ENCODE measurements around the gene NTRK3. TPM values are rescaled to one million over a fixed set of nuclear protein-coding genes. Genes with fewer than 3 reads are reported as not detected.

Gene NTRK3
- total and polyA plus RNA-seq, 4 experiments from 2014 or later: 0.67 TPM; not detected in 3

DNA sequence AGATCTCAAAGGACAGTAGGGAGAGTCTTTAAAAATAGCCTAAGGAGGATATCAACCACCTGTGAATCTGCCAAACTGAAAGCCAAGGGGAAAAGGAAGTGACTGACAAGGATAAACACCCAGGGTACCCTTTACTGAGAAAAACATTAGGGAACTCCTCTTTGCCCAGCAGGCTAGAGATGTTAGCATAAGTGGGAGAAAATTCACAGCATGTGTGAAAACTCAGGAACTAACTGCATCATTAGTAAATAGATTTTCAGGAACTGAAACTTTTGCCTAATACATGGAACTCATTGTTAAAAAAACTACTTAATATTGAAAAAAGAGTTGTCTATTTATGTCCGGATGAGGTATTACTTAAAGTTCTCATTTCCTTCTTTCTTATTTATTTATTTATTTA is 375.5 kb downstream of the NTRK3 start:
- H3K36me3 Mint-ChIP-seq: no peaks in the 10 kb centered on the region
- no peak overlapping the region for H3K27ac Mint-ChIP-seq
- Histone ChIP-seq H3K9me3 (ENCODE audit: control insufficient read depth in 1 of 2, low read length in 2 of 2) (no peaks in the 10 kb centered on the region), H3K27ac (ENCODE audit: low read depth, low read length) (no peak overlapping the region), H3K4me1 (ENCODE audit: insufficient read depth, low read length) (no peaks in the 10 kb centered on the region), H3K4me3 (ENCODE audit: low read length in 2 of 2) (no peak overlapping the region), H3K36me3 (ENCODE audit: insufficient read depth, low read length) (no peaks in the 10 kb centered on the region), H3K27me3 (ENCODE audit: insufficient read depth, low read length) (no peaks in the 10 kb centered on the region)
- H3K9me3 Mint-ChIP-seq: peaks cover 0 to 3% (median 0%) of the 10 kb centered on the region in 8 donors
- no peak for DNase-seq
- peaks cover 2 to 6% of the 10 kb centered on the region in 2 donors for H3K27me3 Mint-ChIP-seq
- no peak overlapping the region for H3K4me3 Mint-ChIP-seq
- intact Hi-C loops (cut with micrococcal nuclease): no loop called here
- ChIA-PET POLR2A (ENCODE audit: partially characterized antibody) (no interaction called here), CTCF (ENCODE audit: partially characterized antibody) (no interaction called here)
- H3K4me1 Mint-ChIP-seq: no peaks in the 10 kb centered on the region

DNA sequence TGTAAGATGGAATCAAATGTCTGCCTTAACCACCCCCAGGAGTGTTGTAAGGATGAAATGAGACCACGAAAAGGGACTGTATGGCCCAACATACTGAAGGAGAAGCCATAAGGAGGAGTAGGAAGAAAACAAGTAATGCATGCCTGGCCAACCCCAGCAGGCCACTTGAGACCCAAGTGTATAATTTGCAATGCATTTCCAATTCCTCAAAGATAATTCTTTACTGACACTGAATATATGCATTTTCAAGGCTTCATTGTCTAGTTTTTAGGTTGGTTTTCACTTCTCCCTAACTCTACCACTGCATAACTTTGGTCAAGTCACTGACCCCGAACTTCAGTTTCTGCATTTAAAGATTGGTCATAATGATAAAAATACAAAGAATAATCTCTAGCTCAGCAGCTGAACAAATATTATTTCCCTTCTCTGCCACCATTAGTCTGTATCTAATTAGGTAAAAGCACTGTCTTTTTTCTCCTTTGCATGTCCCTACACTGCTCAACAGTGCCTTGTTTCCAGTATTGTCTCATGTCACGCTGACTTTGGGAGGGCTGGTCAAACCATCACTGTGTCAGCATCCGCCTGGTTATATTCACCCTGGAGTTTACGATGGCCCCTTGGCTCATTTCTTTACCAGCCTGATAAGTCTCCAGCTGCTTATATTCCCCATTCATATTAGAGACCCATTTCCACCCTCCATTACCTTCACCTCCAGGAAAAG is 378.6 kb downstream of the NTRK3 start:
- Mint-ChIP-seq H3K27me3 (peaks cover 0 to 6% of the 10 kb centered on the region in 2 donors), H3K4me3 (no peak overlapping the region), H3K4me1 (no peaks in the 10 kb centered on the region), H3K36me3 (no peaks in the 10 kb centered on the region), H3K27ac (no peak overlapping the region), H3K9me3 (peaks cover 0 to 3% (median 0%) of the 10 kb centered on the region in 8 donors)
- no peaks in the 10 kb centered on the region for H3K36me3 ChIP-seq (ENCODE audit: insufficient read depth, low read length)
- H3K4me1 ChIP-seq (ENCODE audit: insufficient read depth, low read length): no peaks in the 10 kb centered on the region
- CTCF ChIA-PET (ENCODE audit: partially characterized antibody): no interaction called here
- POLR2A ChIA-PET (ENCODE audit: partially characterized antibody): no interaction called here
- no peak overlapping the region for H3K27ac ChIP-seq (ENCODE audit: low read depth, low read length)
- no peak for DNase-seq
- H3K4me3 ChIP-seq (ENCODE audit: low read length in 2 of 2): no peak overlapping the region
- intact Hi-C loops (cut with micrococcal nuclease): no loop called here
- H3K27me3 ChIP-seq (ENCODE audit: insufficient read depth, low read length): no peaks in the 10 kb centered on the region
- H3K9me3 ChIP-seq (ENCODE audit: control insufficient read depth in 1 of 2, low read length in 2 of 2): no peaks in the 10 kb centered on the region

DNA sequence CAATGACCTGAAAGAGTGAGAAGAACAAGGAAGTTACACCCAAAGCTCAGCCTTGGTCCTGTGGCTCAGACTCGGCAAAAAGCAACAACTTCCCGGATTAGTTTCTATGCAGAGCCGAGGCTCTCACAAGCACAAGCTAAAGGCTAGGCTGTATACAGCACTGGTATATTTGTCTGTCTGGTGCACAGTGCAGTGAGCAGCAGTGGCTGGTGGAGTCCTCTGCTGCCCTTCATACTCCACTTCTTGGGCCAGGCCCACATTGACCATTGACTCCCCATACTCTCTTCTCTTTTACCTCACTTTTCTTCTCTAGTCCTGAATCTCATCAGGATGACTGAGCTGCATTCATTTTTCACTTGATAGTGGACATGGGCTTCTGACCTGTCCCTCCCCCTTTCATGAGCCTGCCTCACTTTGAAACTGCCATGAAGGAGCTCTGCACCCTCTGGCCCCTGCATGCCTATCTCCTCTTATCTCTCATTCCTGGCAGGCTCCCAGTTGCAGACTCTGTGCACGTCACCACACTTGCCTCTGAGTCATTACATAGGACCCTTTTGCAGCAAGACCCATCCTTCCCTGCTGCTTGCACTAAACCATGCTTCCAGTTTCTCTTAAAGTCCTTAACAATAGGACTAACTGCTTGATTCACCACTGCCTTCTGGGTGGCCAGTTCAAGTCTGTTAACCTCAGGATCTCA is 379.3 kb downstream of the NTRK3 start:
- no peaks in the 10 kb centered on the region for H3K9me3 ChIP-seq (ENCODE audit: control insufficient read depth in 1 of 2, low read length in 2 of 2)
- no peaks in the 10 kb centered on the region for H3K36me3 Mint-ChIP-seq
- peaks cover 0 to 3% (median 0%) of the 10 kb centered on the region in 8 donors for H3K9me3 Mint-ChIP-seq
- no peak overlapping the region for H3K4me3 Mint-ChIP-seq
- H3K27me3 Mint-ChIP-seq: peaks cover 0 to 6% of the 10 kb centered on the region in 2 donors
- H3K4me3 ChIP-seq (ENCODE audit: low read length in 2 of 2): no peak overlapping the region
- H3K4me1 ChIP-seq (ENCODE audit: insufficient read depth, low read length): no peaks in the 10 kb centered on the region
- DNase-seq: no peak
- ChIA-PET POLR2A (ENCODE audit: partially characterized antibody) (no interaction called here), CTCF (ENCODE audit: partially characterized antibody) (no interaction called here)
- no peaks in the 10 kb centered on the region for H3K4me1 Mint-ChIP-seq
- intact Hi-C loops (cut with micrococcal nuclease): no loop called here
- no peaks in the 10 kb centered on the region for H3K27me3 ChIP-seq (ENCODE audit: insufficient read depth, low read length)
- no peaks in the 10 kb centered on the region for H3K36me3 ChIP-seq (ENCODE audit: insufficient read depth, low read length)
- no peak overlapping the region for H3K27ac ChIP-seq (ENCODE audit: low read depth, low read length)
- H3K27ac Mint-ChIP-seq: peak overlapping the region in 1 of 7 donors; percentile 1

DNA sequence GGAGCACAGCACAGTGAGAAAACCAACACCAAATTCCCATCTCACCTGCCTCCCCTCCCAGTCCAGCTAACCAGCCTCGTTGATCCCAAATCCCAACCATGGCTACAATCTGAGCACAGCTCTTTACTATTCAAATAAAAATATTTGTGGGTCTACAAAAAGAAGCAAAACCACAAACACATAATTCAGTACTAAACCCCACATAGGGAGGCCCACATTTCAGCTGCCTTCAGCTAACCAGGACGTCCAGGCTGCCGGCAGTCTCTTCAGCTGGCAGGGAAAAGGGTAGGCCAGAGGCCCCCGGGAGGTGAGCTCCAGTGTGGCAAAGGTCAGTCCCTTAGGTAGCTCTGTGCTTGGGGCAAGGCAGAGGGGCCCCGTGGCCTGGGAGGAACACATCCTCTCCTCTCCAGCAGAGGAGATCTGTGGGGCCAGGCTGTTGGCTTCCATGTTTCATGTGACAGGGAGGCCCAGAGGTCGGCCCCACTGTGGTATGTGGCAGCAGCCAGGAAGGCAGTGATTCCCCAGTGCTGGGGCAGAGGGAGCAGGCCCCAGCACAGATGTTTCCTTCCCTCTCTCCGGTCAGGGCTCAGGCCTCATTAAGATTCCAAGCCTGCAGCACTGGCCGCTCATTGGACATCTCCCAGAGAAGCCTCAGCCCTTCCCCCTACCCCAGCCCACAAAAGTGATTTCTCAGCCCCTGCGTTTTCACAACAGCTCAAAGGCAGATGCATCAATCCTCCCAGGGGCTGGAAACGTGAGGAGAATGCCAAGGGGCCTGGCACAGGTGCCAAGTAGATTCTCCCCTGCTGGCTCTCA is 381.4 kb downstream of the NTRK3 start:
- Histone ChIP-seq H3K27me3 (ENCODE audit: insufficient read depth, low read length) (no peaks in the 10 kb centered on the region), H3K4me1 (ENCODE audit: insufficient read depth, low read length) (no peaks in the 10 kb centered on the region), H3K27ac (ENCODE audit: low read depth, low read length) (no peak overlapping the region), H3K4me3 (ENCODE audit: low read length in 2 of 2) (no peak overlapping the region), H3K9me3 (ENCODE audit: control insufficient read depth in 1 of 2, low read length in 2 of 2) (no peaks in the 10 kb centered on the region), H3K36me3 (ENCODE audit: insufficient read depth, low read length) (no peaks in the 10 kb centered on the region)
- no peak for DNase-seq
- Mint-ChIP-seq H3K9me3 (no peaks in the 10 kb centered on the region), H3K4me1 (no peaks in the 10 kb centered on the region), H3K4me3 (no peak overlapping the region), H3K27ac (peak overlapping the region in 1 of 7 donors; percentile 49), H3K36me3 (no peaks in the 10 kb centered on the region), H3K27me3 (peaks cover 0 to 4% of the 10 kb centered on the region in 2 donors)
- ChIA-PET POLR2A (ENCODE audit: partially characterized antibody) (no interaction called here), CTCF (ENCODE audit: partially characterized antibody) (no interaction called here)
- intact Hi-C loops (cut with micrococcal nuclease): no loop called here

DNA sequence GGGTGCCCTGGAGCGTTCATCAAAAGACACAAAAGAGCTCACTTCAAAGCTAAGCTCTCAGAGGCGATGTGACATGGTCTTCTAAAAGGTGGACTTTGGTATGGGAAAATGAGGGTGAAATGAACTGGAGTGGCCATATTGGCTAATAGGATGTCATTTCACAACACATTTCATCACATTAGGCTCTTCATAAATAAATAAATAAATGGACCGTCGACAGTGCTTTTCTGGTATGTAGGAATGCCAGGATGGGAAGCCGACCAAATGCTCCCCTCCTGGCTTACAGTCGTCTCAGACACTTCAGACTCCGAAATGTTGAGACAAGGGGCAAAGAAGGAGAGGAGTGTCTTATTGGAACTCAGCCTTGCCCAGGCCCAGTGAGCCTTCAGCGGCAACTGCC is 383.0 kb downstream of the NTRK3 start:
- Histone ChIP-seq H3K27ac (ENCODE audit: low read depth, low read length) (no peak overlapping the region), H3K9me3 (ENCODE audit: control insufficient read depth in 1 of 2, low read length in 2 of 2) (no peaks in the 10 kb centered on the region), H3K4me3 (ENCODE audit: low read length in 2 of 2) (no peak overlapping the region), H3K27me3 (ENCODE audit: insufficient read depth, low read length) (no peaks in the 10 kb centered on the region), H3K4me1 (ENCODE audit: insufficient read depth, low read length) (no peaks in the 10 kb centered on the region), H3K36me3 (ENCODE audit: insufficient read depth, low read length) (no peaks in the 10 kb centered on the region)
- ChIA-PET POLR2A (ENCODE audit: partially characterized antibody) (no interaction called here), CTCF (ENCODE audit: partially characterized antibody) (no interaction called here)
- Mint-ChIP-seq H3K36me3 (no peaks in the 10 kb centered on the region), H3K4me1 (no peaks in the 10 kb centered on the region), H3K4me3 (no peak overlapping the region), H3K27ac (no peak overlapping the region), H3K27me3 (peaks cover 0 to 3% of the 10 kb centered on the region in 2 donors), H3K9me3 (no peaks in the 10 kb centered on the region)
- no peak for DNase-seq
- intact Hi-C loops (cut with micrococcal nuclease): no loop called here

DNA sequence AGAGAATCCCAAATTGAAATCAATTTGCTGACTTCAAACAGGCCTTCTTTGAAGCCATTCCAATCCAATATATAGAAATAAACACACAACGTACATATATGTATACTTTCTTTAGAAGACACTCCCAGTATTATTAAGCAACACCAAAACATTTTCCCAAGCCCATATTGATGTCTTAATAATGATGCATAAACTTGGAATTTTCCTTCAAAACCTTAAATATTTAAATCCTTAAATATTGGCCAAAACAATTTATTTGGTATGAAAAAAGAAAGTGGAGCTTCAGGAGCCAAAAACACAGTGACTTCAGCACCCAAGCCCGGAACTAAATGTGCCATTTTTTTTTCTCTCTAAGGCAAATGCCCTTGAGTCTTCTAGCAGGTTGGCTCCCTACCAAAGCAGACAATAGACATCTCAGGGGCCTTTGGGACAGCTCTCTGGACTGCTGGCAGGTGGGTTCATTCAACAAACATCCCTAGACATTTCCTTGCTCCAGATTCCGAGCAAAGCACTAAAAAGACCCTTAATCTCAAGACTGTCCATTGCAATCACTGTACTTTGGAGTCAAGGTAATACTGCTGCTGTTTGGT is 384.7 kb downstream of the NTRK3 start:
- Histone ChIP-seq H3K4me1 (ENCODE audit: insufficient read depth, low read length) (no peaks in the 10 kb centered on the region), H3K27me3 (ENCODE audit: insufficient read depth, low read length) (no peaks in the 10 kb centered on the region), H3K36me3 (ENCODE audit: insufficient read depth, low read length) (no peaks in the 10 kb centered on the region), H3K9me3 (ENCODE audit: control insufficient read depth in 1 of 2, low read length in 2 of 2) (no peaks in the 10 kb centered on the region), H3K4me3 (ENCODE audit: low read length in 2 of 2) (no peak overlapping the region), H3K27ac (ENCODE audit: low read depth, low read length) (no peak overlapping the region)
- no peaks in the 10 kb centered on the region for H3K4me1 Mint-ChIP-seq
- no peaks in the 10 kb centered on the region for H3K27me3 Mint-ChIP-seq
- H3K36me3 Mint-ChIP-seq: no peaks in the 10 kb centered on the region
- intact Hi-C loops (cut with micrococcal nuclease): no loop called here
- CTCF ChIA-PET (ENCODE audit: partially characterized antibody): no interaction called here
- no peaks in the 10 kb centered on the region for H3K9me3 Mint-ChIP-seq
- H3K27ac Mint-ChIP-seq: no peak overlapping the region
- no peak overlapping the region for H3K4me3 Mint-ChIP-seq
- POLR2A ChIA-PET (ENCODE audit: partially characterized antibody): no interaction called here
- no peak for DNase-seq

DNA sequence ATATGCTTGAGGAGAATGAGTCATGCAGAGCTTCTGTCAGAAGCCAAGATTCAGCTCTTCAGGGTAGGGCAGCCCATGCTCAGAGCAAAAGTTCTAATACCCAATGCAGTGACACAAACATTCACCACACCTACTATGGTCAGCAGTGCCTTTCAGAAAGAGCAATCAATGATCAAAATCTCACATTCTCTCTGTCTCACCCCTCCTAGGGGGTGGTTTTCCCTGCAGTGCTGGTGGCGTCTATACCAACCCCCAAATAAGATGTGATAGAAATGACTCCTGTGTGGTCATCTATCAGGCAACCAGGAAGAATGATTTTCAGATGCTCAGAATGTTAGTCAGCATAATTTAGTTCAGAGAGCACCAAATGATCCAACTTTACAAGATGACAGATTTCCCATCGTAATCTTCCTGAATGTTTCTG is 385.3 kb downstream of the NTRK3 start:
- no peak for DNase-seq
- Mint-ChIP-seq H3K9me3 (no peaks in the 10 kb centered on the region), H3K27ac (no peak overlapping the region), H3K27me3 (no peaks in the 10 kb centered on the region), H3K36me3 (no peaks in the 10 kb centered on the region), H3K4me3 (no peak overlapping the region), H3K4me1 (no peaks in the 10 kb centered on the region)
- ChIA-PET POLR2A (ENCODE audit: partially characterized antibody) (no interaction called here), CTCF (ENCODE audit: partially characterized antibody) (no interaction called here)
- H3K27me3 ChIP-seq (ENCODE audit: insufficient read depth, low read length): no peaks in the 10 kb centered on the region
- H3K36me3 ChIP-seq (ENCODE audit: insufficient read depth, low read length): no peaks in the 10 kb centered on the region
- H3K9me3 ChIP-seq (ENCODE audit: control insufficient read depth in 1 of 2, low read length in 2 of 2): no peaks in the 10 kb centered on the region
- no peak overlapping the region for H3K4me3 ChIP-seq (ENCODE audit: low read length in 2 of 2)
- intact Hi-C loops (cut with micrococcal nuclease): no loop called here
- no peaks in the 10 kb centered on the region for H3K4me1 ChIP-seq (ENCODE audit: insufficient read depth, low read length)
- no peak overlapping the region for H3K27ac ChIP-seq (ENCODE audit: low read depth, low read length)

Measured in CD4-positive, alpha-beta memory T cell (primary cell).